Ecto neural progenitor cell (in vitro differentiated cells): ENCODE measurements around the gene IL13.
"Not testable (repeated sequence)": the region's sequence is repeated elsewhere in the genome, so short reads cannot be mapped to it uniquely, and the experiment has no call there.

ENCODE experiments used
- DNase-seq: peaks from one replicate; pipeline ENCODE4 v3.0.0-alpha.2; 2018; ENCODE audit warnings: low spot score

IL13 gene

DNA sequence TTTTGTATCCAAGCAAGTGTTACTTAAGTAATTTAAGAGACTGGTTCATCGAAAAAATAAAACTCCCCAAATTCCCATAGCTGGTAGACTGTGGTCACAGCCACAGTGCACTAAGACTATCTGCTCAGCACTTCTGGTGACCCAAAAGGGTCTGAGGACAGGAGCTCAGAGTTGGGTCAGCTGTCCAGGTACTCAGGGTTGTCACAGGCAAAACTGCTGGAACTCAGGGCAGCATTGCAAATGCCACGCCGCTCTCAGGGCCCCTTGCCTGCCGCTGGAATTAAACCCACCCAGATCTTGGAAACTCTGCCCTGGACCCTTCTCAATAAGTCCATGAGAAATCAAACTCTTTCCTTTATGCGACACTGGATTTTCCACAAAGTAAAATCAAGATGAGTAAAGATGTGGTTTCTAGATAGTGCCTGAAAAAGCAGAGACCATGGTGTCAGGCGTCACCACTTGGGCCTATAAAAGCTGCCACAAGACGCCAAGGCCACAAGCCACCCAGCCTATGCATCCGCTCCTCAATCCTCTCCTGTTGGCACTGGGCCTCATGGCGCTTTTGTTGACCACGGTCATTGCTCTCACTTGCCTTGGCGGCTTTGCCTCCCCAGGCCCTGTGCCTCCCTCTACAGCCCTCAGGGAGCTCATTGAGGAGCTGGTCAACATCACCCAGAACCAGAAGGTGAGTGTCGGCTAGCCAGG, at the start of gene IL13:
Gene IL13 (plus strand): TSS at position 498 of the 705 bp plus-strand sequence. CDS start 14 bp downstream, at position 512.
- no peak for DNase-seq

DNA sequence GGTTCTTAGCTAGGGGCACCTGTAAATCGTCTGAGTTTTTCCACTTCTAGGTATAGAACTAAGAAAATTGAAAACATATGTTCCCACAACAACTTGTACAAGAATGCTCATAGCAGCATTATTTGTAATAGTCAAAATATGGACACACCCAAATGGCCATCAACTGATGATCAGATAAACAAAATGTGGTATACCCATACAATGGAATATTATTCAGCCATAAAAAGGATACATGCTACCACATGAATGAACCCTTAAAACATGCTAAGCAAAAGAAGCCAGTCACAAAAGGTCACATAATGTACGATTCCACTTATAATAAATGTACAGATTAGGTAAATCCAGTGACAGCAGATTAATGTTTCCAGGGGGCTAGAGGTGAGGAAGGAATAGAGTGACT, 46.0 kb upstream of the IL13 start:
- DNase-seq: no peak

DNA sequence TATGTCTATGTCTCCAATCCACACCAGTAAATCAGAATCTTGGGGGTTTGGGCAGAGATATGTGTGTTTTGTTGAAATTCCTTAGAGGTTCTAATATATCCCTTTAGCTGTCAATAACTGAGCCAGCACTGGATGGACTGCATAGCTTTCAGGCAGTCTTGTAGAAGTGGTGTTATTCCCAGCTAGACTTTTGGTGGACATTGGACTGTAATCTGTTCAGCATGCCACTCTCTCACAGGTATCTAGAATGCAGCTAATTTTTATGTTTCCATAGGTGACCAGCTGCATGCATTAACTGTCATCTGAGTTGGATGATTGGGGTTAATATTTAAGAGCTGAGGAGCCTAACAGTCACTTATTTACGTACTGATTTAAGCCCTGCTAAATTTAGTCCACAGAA, 45.1 kb upstream of the IL13 start:
- no peak for DNase-seq

DNA sequence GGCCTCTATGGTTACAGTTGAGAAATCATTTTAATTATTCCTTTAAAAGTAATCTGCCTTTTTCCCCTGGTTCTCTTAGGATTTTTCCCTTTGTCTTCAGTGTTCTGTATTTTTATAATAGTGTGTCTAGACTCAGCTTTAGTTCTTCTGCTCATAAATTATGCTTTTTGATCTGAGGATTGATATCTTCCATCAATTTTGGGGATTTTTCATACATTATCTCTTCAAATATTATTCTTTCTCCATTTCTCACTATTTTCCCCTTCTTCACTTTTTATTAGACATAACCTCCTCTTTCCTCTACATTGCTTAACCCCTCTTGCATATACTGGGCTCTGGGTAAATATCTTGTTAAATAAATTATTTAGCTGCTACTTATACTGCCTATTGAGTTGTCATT, 36.3 kb upstream of the IL13 start:
- no peak for DNase-seq

DNA sequence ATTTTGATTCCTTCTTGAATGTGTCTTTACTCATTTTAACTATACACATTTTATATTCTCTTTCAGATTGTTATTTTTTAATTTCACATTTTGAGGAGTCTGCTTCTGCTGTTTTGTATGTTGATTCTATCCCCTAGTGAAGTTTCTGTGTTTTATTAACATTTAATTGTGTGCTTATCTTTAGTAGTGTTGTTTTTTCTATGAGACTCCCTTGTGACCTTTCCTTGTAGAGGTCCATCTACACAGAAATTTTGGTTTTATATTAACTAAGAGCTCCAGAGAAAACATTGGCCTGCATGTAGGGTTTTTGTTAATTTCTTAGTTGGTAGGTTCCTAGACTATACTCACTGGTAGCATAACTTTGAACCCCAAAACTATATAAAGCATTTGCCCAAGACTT, 35.4 kb upstream of the IL13 start:
- DNase-seq: no peak

DNA sequence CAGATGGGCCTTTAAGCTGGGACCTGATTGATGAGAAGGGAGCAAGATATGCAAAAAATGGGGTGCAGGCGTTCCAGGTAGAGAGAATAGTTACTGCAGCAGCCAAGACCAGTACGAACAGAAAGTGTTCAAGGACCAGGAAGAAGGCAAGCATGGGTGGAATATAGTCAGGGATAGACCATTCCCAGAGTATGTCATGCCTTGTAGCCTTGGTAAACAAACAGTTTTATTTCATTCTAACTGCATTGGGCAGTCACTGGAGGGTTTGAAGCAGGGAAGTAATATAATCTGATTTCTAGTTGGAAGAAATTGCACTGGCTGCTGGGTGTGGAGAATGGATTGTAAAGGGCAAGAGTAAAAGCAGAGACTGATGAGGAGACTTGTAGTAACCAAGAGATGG, 30.5 kb upstream of the IL13 start:
- DNase-seq: no peak

DNA sequence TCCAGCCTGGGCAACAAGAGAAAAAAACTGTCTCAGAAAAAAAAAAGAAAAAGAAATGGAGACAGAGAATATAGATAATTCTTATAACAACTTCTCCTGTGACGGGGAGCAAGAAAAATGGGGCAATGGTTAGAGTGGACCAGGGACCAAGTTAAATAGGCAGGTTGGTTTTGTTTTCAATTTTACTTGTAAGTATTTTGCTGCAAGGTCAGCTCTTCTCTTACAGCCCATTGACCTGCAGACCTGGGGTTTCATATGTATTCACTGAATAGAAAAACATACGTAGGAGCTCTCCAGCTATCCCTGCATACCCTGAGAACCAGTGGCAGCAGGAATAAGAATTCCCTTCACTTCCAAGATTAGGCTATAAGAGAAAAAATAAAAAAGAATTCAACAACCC, 29.2 kb upstream of the IL13 start:
- DNase-seq: no peak

DNA sequence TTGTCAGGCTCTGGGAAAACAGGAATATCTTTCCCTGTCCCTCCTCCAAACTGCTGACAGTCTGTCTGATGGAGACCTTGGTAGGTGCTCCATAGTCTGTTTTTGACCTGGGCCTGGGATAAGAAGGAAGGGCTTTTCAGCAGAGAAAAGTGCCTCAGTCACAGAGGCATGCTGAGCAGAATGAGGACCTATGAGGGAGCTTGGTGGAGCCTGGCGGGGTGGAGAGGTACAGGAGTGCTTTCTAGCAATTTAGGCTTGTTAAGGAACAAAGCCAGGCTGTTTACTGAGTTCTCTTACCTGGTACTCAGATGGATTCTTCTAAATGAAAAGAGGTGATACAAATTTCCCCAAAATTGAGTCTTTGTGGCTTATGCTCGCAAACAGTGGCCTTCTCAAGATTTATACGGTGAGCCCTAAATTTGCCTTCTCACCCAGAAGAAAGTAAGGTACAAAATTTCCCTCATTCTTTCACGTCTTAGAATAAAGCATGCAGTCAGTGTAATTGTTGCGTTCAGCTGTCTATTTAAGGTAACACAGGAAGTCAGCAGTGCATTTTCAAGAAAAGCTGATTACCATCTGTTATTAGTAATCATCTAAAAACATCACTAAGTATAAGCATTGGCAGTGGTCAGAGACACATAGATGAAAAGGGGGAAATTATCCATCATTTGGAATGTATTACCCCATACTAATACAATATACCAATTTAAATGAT, 28.6 kb upstream of the IL13 start:
- DNase-seq: no peak

DNA sequence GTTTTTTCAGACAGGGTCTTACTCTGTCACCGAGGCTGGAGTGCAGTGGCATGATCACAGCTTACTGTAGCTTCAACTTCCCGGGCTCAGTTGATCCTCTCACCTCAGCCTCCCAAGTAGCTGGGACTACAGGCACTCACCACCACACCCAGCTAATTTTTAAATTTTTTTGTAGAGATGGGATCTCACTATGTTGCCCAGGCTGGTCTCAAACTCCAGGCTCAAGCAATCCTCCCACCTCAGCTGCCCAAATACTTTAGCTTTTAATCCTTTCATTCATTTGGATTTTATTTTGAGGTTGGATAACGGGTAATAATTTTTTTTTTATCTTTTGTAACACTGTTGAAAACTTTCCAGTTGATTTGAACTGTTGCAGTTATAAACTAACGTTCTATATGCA, 24.4 kb upstream of the IL13 start:
- DNase-seq: not testable (repeated sequence)

DNA sequence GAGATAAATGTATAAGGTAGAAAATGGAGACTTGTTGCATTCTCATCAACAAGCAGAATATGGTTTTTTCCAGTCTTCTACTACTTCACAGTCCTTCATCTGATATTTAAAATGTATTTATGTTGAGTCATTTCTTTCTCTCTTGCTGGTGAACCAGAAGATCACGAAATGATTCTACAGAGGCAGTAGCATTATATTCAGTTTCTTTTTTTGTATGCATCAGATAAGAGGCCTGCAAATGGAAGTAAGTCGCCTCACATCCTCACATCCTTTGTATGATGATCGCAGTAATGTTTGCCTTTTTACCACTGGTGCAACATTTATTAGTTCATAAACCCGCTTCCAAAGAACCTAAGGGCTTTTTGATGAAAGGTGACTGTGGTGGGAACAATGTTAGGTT, 22.1 kb upstream of the IL13 start:
- no peak for DNase-seq

DNA sequence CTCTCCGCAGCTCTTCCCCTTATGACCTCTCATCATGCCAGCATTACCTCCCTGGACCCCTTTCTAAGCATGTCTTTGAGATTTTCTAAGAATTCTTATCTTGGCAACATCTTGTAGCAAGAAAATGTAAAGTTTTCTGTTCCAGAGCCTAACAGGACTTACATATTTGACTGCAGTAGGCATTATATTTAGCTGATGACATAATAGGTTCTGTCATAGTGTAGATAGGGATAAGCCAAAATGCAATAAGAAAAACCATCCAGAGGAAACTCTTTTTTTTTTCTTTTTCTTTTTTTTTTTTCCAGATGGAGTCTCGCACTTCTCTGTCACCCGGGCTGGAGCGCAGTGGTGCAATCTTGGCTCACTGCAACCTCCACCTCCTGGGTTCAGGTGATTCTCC, 20.7 kb upstream of the IL13 start:
- DNase-seq: no peak

DNA sequence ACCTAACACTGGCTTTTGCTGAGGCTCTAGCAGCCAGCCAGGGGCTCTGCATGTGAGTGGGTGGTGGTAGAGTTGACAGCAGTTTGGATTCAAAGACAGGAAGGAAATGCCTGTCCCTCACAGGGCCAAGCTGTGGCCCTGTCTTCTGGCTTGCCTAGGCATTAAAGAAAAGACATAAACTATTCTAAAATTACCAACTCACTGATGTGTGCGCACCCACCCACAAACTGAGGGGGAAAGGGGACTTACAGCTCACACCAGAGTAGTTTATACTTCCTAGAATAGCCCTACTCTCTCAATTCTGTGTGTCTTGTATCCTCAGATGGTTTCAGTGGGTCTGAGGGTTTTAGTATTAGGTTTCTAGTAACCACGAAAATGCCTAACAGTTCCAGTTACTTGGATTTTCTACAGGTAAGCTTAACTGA, 18.3 kb upstream of the IL13 start:
- no peak for DNase-seq

DNA sequence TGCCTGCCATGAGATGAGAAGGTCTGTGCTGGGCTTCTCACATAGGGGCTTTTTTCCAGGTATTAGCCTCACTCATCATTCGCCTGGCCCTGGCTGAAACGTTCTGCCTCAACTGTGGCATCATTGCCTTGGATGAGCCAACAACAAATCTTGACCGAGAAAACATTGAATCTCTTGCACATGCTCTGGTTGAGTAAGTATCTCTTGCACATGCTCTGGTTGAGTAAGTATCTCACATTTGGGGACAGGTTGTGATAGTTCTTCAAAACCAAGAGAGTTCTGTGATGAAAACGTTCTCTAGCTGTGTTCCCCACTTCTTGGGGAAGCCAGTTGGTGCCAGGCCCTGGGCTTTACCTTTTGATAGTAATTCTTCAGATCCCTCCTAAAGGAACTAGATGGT, 17.4 kb upstream of the IL13 start:
- DNase-seq: no peak

DNA sequence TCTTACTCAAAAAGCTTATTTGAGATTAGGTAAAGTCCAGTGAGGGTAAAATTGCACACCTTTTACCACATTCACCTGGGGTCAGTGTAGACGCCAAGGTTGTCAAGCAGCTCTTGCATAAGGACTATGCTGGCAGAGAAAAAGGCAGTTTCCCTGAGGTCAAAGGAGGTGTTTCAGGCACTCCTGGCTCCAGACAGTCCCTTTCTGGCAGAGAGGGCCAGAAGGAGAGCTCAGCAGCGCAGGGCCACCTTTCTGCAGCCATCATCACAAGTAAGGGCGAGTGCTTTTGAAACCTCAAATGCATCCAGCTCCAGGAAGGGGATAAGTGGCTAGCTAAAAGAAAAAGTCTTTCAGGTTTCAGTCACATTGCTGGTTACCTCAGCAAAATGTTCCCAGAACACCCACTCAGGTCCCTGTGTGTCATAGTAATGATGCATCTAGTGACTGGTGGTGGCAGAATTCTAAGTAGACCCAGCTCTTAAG, 16.7 kb upstream of the IL13 start:
- DNase-seq: no peak

DNA sequence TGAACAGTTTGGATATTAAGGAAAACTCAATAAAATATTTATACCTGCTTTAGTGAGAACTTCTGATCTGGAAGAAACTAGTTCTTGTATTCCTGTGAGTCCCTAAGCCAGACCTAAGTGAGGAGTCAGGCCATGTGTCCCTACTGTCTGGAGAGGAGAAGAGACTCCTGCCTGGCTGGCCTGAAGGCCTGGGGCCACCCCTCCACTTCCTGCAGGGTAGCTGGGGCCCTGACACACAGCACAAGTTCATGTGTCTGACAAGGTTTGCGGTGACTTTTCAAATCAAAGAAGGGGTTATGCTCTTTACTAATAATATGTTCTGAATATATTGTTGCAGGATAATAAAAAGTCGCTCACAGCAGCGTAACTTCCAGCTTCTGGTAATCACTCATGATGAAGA, 16.1 kb upstream of the IL13 start:
- no peak for DNase-seq

DNA sequence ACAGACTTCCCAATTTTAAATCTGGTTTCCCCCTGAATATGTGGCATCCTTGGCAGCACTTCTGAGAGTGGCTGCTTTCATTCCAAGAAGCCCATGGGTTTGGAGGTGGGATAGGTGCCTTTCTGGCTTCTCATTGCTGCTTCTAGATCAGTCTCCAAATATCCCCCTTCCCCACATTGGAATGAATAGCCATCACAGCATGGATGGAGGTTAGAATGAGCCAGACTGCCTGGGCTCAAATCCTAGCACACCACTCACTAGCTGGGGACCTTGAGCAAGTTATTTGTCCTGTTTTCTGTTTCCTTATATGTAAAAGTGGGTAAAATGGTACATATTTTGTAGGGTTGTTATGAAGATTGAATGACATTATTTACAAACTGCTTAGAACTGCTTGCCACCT, 13.8 kb upstream of the IL13 start:
- DNase-seq: no peak

DNA sequence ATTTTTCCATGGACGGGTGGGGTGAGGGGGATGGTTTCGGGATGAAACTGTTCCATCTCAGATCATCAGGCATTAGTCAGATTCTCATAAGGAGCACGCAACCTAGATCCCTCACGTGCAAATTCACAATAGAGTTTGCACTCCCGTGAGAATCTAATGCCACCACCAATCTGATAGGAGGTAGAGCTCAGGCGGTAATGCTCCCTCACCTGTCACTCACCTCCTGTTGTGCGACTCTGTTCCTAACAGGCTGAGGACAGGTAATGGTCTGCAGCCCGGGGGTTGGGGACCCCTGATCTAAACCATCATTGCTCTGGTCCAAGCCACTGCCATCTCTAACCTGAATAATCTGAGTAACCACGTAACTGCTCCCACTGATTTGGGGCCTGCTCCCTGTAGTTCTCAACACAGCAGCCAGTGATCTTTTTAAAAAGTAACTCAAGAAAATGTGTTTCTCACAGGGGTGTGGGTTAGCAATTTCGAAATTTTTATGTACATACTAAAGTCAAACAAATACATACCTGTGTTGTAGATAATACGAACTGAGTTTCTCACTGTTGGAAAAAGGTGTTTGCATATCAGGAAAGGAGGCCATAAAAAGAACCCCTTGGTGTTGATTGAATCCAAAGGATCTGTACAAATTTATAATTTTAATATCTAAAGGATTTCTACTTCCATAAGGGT, 11.2 kb upstream of the IL13 start:
- no peak for DNase-seq

DNA sequence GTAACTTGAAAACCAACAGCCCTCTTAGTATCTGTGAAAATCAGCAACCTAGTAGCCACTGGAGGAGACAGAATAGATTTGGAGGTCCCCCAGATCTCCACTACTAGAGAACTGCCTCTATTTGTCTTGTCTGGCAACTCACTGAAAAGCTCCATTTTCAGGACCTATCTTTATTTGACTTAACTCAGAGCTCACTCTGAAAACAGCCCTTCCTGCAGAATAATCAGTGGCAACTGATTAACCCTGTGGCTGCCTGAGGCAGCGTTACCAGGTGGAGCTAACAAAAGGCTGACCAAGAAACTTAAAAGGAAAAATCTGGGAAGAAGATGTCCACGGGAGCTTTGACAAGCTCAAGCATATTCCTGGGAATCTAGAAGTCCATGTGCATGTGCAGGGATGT, 10.5 kb upstream of the IL13 start:
- DNase-seq: no peak

DNA sequence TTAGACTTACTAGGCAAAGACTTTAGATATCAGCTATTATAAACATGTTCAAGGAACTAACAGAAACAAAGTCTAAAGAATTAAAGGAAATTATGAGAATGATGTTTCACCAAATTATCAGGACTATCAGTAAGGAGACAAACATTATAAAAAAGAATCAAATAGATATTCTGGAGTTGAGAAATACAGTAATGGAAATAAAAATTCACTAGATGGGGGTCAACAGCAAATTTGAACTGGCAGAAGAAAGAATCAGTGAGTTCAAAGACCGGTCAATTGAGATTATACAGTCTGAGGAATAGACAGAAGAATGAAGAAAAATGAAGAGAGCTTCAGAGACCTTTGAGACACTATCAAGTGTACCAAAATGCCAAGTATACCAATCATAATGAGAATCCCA, 9.6 kb upstream of the IL13 start:
- no peak for DNase-seq

DNA sequence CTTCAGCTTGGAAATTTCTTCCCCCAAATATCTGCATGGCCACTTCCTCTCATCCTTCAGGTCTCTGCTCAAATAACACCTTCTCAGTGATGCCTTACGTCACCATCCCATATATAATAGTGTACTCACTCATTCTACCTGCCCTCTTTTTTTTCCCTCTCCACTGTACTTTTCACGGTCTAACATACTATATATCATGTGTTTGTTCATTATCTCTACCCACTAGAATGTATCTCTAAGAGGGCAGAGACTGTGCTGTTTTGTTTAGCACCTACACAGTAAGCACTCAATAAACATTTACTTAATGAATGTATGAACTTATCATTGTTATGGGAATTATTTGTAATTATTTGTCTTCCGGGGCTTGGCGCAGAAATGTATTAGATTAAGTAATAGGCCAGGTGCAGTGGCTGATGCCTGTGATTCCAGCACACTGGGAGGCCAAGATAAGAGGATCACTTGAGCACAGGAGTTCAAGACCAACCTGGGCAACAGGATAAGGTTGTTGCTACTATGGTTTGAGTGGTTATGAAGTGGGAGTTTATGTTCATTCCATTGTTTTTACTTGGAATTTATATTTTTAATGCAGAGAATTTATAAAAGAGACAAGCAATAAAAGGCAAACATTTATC, 6.0 kb upstream of the IL13 start:
- DNase-seq: no peak

DNA sequence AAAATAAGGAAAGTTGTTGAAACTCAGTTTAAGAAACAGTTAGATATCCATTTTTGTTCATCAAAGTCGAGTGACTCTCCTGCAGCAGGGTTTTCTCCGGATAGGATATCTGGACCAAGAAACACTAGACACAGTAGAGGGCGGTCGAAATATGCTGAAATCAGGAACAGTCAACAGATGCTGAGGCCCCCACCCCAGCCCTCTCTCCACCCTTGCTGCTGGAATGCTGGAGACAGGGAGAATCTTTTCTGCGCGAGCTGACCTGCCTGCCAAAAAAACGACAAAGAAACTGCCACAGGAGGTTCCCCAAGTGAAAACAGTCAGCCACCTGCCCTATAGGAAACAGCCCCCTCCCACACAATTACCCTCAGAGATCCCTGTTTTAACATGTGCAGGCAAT, 4.3 kb upstream of the IL13 start:
- no peak for DNase-seq
